Embryonic facial prominence (tissue), 1 donor: Measurements from ENCODE around the gene CAPN12.

ENCODE experiments used
- DNase-seq: peaks from one replicate; pipeline ENCODE4 v3.0.0-alpha.2; 2016; ENCODE audit errors: extremely low spot score

Gene CAPN12

DNA sequence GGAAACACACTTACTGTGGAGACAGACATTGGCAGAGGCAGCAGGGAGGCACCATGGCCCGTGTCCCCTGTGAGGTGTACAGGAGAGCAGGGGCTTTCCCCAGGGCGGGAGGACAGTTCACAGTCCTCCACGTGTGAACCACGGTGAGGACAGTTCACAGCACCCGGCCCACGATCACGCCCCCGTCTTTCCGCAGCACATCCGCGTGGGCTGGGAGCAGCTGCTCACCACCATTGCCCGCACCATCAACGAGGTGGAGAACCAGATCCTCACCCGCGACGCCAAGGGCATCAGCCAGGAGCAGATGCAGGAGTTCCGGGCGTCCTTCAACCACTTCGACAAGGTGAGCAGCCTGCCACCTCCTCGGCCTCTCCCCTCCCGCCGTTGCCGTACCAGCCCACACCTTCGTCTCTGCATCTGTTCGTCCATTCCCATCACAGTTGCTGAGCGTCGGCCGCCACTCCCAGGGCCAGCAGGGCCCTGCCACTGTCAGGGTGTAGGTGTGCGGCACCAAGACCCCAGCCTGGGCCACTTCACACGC is 17.4 kb downstream of the CAPN12 start:
- DNase-seq: no peak

DNA sequence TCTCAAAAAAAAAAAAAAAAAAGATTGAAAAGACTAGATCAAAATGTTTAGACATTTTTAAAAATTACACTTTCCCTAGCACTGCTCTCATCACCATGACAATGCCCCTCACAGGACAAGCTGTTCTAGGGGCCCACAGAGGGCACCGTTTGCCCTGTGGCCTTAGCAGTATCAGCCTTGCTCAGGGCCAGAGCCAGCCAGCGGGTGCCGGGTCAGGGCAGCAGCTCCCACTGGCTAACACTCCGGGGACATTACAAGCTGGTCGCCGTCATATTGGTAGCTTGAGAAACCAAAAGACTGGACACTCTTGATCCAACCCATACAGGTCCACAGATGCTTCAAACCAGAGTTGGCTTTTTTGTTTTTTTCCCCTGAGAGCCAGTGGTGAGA is 18.0 kb downstream of the CAPN12 start:
- DNase-seq: no peak

DNA sequence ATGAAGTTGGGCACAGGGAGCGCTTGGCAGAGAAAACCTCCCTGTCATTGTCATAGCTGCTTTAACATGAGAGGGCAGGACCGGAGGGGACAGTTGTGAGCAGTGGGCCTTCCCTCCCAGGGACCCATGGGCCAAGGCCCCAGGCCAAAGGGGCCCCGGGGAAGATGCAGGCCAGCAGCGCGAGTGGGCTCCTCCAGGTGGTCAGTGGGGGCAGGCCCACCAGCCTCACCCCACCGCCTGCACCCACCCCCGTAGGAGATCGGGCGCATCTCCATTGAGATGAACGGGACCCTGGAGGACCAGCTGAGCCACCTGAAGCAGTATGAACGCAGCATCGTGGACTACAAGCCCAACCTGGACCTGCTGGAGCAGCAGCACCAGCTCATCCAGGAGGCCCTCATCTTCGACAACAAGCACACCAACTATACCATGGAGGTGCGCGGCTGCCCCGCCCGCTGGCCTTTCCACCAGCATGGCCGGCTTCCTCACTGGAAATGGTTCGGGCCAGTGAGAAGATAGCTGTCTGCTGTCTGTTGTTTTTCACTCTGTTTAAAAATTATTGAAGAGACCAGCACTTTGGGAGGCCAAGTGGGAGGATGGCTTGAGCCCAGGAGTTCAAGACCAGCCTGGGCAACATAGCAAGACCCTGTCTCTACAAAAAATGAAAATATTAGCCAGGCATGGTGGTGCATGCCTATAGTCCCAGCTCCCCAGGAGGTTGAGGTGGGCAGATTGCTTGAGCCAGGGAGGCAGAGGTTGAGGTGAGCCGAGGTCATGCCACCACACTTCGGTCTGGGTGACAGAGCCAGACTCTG is 18.6 kb downstream of the CAPN12 start:
- DNase-seq: no peak

DNA sequence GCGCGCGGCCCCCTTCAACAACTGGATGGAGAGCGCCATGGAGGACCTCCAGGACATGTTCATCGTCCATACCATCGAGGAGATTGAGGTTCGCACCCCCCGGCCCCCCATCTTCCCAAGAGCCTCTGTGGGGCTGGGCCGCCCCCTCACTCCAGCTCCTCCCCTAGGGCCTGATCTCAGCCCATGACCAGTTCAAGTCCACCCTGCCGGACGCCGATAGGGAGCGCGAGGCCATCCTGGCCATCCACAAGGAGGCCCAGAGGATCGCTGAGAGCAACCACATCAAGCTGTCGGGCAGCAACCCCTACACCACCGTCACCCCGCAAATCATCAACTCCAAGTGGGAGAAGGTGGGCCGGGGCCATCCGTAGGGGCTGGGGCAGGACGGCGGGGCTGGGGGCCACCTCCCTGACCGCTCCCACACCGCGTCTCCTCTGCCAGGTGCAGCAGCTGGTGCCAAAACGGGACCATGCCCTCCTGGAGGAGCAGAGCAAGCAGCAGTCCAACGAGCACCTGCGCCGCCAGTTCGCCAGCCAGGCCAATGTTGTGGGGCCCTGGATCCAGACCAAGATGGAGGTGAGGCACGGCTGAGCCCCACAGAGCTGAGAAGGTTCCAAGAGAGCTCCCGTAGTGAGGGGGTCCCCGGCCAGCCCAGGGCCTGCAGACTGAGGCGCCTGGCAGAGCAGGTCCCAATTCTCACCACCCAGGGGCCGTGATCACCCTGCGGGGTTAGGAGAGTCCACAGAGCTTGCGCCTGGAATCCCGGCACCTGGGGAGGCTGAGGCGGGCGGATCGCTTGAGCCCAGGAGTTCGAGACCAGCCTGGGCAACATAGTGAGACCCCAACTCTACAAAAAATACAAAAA is 20.1 kb downstream of the CAPN12 start:
- DNase-seq: no peak

DNA sequence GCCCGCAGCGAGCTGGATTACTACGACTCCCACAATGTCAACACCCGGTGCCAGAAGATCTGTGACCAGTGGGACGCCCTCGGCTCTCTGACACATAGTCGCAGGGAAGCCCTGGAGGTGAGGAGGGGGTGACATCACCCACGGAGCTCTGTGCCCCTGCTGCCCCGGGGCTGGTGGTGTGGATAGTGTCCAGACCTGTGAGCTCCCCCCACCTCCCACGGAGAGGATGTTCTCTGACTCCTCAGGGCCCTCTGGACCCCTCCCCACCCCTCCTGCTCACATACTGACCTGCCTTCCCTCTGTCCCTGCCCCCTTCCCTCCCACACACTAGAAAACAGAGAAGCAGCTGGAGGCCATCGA is 20.7 kb downstream of the CAPN12 start:
- DNase-seq: no peak

DNA sequence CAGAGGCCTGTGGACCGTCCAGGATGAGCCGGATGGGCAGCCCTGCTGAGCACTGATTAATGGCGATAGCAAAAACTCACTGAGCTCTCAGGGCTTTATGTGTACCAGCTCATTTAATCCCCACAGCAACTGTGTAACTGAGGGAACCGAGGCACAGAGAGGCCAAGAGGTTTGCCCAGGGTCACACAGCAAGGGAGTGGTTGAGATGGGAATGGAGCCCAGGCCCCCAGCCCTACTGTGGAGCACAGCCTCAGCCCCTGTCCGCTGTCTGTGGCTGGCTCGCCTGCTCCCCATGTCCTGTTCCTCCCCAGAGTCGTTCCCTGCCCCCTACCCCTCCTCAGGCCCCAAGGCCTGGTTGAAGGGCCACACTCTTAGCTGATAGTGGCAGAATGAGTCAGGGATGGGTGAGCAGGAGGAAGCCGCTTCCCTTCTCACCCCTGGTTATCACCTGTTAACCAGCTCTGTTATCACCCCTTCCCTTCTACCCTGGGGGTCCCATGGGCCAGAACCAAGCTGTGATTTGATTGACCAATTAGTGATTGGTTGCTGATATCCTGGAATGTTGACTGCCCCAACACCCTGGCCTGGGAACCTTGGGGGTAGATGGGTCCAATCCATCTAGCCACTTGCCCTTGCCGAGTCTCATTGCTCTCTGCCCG is 21.2 kb downstream of the CAPN12 start:
- no peak for DNase-seq

DNA sequence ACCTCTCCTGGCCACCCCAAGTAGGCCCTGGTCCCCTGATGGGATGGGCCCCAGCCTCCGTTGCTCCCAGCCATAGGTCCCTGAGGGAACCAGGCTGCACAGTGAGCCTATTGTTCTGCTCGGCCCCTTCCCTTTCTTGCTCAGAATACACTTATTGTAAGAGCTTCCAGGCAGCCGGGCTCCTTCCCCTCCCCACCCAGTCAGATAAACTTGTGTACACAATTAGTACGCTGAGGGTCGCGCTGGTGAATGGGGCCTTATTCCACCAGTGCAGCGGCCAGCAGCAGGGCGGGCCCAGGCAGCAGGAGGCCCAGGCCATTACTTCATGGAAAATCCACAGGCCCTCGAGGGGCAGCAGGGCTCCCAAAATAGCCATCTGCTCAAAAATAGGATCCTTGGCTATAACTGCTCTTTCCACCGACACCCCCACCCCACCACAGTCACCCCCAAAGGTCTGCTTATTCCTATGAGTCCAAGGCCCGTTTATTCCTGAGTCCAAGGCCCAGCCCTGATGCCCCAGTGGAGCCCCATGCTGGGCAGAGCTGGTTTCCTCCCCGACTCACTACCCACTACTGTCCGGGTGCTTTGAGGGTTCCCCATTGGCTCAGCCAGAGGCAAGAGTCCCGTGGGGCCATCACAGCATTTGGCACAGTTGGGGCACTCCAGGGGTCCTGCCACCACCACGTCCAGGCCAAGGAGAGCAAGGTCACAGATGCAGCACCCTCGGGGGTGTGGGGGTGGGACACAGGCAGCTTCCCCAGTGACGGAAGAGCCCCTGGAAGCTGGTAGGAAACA is 22.1 kb downstream of the CAPN12 start:
- no peak for DNase-seq

DNA sequence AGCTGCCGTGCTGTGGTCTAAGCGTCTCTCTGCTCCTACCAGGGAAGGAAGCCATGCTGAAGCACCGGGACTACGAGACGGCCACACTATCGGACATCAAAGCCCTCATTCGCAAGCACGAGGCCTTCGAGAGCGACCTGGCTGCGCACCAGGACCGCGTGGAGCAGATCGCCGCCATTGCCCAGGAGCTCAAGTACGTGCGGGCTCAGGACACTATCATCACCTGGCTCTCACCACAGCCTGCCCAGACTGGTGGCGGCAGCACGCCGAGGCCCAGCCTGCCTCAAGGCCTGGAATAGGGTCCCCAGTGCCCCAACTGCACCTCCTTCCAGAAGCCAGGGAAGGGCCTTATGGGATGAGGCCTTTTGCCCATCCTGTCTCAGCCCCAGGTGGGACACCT is 22.8 kb downstream of the CAPN12 start:
- no peak for DNase-seq

DNA sequence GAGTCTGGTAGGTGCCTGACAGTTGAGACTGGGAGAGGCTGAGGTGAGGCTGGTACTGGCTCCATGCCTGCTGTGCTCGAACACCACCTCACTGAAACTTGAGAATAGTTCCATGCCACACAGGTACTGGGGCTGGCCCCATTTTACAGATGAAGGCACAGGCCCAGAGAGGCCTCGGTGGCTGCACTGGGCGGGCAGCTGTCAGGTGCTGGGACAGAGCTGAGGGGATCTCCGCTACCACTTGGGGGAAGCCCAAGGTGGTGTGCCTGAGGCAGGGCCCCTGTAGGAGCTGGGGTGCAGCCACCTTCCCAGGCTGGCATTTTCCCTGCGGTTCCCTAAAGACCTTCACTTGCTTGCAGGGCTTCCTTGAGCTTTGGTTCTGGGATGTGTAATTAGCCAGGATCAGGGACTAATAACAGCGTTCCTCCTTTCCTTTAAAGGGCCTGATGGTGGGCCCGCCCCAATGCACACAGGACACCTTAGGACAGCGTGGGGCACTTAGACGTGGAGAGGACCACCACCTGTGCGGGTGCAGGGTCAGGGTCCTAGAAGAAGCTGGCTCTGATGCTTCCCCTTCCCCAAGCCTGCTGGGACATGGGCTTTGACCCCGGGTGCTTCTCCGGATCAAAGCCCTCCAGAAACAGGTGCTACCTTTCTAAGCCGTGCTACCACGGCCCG is 23.6 kb downstream of the CAPN12 start:
- no peak for DNase-seq

DNA sequence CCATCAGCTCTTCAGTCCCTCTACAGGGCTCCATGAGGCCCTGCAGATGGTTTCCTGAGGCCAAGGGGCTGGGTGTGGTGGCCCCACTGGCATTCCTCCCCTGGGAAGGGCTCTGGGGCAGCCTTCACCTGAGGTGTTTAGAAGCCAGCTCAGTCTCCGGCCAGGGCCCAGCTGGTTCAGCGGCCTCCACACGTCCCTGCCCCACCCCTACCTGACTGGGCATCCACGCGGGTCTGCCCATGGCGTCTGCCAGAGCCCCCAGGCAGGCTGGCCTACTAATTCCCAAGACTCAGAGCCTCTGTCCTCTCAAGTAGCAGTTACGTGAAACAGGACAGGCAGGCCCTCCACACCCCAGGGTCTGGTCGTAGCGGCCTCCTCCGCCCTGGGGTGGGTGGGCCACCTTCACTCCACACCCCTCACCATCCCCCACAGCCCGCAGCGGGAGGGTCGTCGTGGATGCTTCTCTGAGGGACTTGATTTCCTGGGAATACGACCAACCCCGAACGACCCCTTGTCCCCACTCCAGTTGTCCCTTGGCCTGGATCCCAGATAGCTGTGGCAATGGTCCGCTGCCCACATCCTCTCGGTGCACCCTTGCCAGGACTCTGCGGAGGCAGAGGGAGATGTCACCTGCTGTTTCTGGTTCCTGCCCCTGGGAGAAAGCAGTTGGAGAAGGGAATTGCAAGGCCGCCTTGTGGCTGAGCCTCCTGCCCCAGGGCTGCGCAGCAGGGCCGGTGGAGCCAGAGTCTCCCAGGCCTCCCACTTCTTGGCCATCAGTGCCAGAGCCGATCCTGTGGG is 24.3 kb downstream of the CAPN12 start:
- DNase-seq: no peak

DNA sequence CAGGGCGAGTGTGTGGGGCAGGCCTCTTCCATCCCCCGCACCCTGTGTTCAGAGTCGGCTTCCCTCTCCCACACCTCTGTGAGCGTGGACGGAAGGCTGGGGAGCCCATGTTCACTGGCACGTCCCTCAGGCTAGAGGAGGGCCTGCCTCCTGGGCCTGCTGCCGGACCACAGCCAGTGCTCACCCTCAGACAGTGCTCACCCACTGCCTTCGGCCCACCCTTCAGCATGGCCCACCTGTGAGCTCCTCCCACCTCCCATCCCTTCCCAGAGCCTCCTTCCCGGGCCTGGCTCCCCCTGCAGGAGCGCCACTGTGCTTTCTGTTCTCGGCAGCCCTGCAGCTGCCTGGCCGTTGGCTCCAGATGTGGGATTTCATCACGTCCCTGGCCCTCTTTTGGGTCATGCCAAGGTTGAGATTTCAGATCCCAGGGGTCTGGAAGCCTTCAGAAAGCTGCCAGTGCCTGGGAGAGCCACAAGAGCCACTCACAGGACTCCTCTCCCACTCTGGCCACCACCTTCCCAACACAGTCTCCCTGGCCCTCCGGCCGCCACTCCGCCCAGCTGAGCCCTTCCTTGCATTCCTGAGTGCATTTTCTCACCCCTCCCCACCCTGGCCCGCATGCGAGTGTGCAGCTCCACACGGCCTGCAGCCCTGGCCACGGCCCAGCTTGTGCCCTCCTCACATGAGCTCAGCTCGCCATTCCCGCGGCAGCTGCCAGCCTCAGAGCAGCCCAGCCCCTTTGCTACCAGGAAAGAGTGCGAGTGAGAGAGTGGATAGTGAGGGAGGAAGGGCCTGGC is 25.3 kb downstream of the CAPN12 start:
- no peak for DNase-seq

DNA sequence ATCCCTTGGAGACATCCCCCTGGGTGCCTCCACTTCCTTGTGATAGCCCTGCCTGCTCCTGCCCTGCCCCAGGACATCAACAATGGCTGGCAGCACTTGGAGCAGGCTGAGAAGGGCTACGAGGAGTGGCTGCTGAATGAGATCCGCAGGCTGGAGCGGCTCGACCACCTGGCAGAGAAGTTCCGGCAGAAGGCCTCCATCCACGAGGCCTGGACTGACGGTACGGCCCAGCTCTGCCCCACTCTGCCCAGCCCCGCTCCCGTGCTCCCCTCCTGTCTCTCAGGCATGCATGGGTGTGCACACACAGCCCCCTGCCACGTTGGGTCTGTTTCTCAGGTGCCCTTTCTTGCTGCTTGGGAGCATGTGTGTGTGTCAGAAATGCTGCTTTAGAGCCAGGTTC is 26.4 kb downstream of the CAPN12 start:
- no peak for DNase-seq

DNA sequence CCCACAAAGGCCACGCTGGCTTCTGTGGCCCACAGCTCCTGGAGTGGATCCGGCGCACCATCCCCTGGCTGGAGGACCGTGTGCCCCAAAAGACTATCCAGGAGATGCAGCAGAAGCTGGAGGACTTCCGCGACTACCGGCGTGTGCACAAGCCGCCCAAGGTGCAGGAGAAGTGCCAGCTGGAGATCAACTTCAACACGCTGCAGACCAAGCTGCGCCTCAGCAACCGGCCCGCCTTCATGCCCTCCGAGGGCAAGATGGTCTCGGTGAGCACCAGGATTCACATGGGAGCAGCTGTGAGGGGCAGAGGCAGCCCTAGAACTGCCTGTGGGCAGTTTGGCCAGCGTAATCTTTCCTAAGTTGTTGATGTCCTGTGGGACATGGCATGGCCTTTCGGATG is 27.2 kb downstream of the CAPN12 start:
- no peak for DNase-seq

DNA sequence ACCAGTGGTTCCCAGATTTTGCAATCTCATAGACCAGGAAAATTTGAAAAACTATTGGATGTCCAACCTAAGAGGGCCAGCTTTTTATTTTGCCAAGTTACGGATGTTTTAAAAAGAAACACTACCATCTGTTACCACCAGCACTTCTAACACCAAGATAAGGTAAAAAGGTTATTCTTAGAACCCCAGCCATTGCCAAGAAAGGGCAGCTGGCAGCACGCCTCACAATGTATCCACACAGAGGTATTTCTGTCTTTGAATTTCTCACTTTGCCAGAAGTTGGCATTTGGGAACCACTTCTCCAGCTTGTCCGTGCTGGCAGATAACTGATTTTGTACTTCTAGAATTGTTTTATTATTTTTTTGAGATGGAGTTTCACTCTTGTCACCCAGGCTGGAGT is 28.7 kb downstream of the CAPN12 start:
- no peak for DNase-seq

DNA sequence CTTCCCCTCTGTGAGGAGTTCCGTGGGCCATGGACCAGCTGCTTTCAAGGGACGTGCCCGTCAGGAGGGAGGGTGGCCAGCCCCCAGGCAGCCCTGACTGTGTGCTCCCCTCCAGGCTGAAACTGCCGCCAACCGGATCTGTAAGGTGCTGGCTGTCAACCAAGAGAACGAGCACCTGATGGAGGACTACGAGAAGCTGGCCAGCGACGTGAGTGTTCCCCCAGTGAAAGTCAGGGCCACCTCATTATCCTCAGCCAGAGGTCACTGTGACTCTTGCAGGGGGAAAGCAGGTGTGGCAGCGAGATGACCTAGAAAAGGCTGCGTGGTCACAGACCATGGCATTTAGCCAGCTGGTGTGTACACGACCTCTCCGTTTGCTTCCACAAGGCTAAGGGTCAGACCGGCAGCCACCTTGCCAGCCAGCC is 29.9 kb downstream of the CAPN12 start:
- DNase-seq: no peak

DNA sequence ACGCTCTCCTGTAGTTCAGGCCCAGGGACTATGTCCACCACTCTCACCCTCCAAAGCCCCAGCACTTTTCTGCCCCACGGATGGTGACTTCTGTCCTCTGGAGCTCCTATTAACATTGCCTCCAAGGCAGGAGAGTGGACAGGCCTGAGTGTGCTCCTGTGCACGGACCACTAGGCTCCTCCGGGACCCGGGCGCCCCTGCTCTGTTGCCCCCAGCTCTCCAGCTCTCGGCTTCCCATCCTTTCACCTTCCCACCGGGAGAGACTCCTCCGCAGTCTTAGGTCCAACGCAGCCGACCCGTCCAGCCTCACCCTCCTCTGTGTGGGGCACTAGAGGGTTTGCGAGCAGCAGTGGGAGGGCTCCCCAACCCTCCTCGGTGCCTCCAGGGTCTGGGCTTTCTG is 30.4 kb downstream of the CAPN12 start:
- DNase-seq: no peak

DNA sequence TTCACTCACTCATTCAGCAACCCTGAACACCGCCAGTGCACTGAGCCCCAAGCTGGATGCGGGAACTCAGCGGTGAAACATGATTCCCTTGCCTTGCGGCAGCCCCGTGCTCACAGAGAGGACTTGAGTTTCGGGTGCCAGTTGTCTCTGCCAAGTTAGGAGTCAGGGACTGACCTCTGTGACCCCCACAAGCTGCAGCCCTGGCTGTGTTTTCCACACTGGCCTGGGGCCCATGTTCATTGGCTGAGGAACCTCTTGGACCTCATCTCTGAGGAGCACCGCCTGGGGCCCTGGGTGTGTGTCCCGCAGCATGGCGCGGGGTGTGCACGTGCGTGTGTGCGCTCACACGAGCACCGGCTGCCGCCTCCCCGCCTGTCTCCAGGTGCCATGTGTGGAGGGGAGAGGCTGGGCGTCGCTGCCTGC is 31.0 kb downstream of the CAPN12 start:
- DNase-seq: no peak

DNA sequence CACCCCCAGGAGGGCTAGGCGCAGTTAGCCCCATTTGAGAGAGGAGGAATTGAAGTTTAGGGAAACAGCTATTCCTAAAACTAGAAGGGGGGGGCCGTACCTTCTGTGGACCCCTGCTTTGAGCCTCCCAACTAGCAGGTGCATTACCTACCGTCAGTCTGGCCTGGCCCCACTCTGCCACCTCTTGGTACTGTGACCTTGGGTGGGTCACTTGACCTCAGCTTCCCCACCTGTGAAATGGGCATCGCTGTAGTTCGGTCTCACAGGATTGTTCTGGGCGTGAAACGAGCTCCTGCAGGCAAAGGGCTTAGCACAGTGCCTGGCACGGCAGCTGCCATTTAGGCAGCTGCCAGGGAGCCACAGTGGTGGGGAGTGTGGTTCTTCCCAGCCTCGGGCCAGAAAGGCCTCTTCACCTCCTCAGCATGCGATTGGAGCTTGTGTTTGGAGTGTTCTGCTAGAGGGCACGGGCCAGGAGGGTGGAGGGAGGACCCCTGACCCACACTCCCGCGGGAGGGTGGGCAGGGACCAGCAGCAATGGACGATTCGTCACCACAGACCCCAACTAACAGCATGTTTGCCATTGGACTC is 32.0 kb downstream of the CAPN12 start:
- no peak for DNase-seq

DNA sequence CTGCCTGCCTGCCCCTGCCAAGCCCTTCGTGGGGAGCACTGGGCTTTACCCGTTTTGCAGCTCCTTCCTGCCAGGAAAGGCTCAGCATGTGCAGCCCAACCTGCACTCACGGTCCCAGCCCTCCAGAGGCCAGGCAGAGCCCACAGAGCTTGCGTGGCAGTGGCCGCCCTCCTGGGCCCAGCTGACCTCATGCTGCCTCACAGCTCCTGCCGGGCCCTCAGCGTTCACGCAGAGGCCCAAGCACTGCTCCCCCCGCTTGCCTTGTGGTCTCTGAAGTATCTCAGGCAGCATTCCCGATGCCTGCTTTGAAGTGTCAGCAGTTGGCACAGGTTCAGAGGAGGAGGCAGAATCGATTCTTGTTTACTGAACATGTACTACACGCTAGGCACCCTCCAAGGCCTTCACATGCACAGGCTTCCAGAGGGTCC is 32.5 kb downstream of the CAPN12 start:
- DNase-seq: no peak
